Natural killer cell (primary cell): Measurements from ENCODE around the gene DHRS1. TPM values are rescaled to one million over a fixed set of nuclear protein-coding genes. Genes with fewer than 3 reads are reported as not detected.
A peak's percentile ranks its signal among the peaks of the same experiment; 100 is the strongest.

Experiments
- ATAC-seq, 3 donors: fragments of 150-1000 bp in 2 of 3; fragments of 200-7000 bp in 1 of 3; cut with Tn5 transposase; 1 replicate in 1 of 3; 2 replicates in 2 of 3; pipeline ENCODE4 v1.10.0; 2021; ENCODE audit warnings: mild to moderate bottlenecking in 2 of 3, moderate library complexity in 2 of 3
- DNase-seq, 2 donors: peaks; one replicate each; pipeline versions ENCODE4 v3.0.0 to v3.0.0-alpha.2; 2013 to 2021; ENCODE audit warnings: mixed read lengths in 1 of 2
- H3K27ac ChIP-seq: one replicate; pipeline ENCODE4 v1.5.1; 2013; ENCODE audit warnings: mild to moderate bottlenecking, low read length
- H3K27me3 ChIP-seq: one replicate; pipeline ENCODE4 v1.6.1; 2013; ENCODE audit warnings: low read length; ENCODE audit not compliant: control insufficient read depth, insufficient read depth
- H3K36me3 ChIP-seq: one replicate; pipeline ENCODE4 v1.6.1; 2013; ENCODE audit warnings: low read length; ENCODE audit not compliant: control insufficient read depth, insufficient read depth
- H3K4me1 ChIP-seq: one replicate; pipeline ENCODE4 v1.6.1; 2013; ENCODE audit warnings: low read length; ENCODE audit not compliant: control insufficient read depth, insufficient read depth
- H3K4me3 ChIP-seq: one replicate; pipeline ENCODE4 v1.5.1; 2013; ENCODE audit warnings: low read length
- H3K9me3 ChIP-seq: one replicate; pipeline ENCODE4 v1.6.1; 2013; ENCODE audit warnings: low read length; ENCODE audit not compliant: control insufficient read depth, insufficient read depth
- H3K27ac Mint-ChIP-seq, 2 donors: one replicate each; pipeline ENCODE4 v1.8.0; 2022; ENCODE audit warnings: mild to moderate bottlenecking in 2 of 2, mixed read lengths in 2 of 2, moderate library complexity in 1 of 2
- H3K27me3 Mint-ChIP-seq, 2 donors: one replicate each; pipeline ENCODE4 v1.8.0; 2022; ENCODE audit warnings: low read depth in 2 of 2, mixed read lengths in 2 of 2
- H3K36me3 Mint-ChIP-seq: one replicate; pipeline ENCODE4 v1.8.0; 2022; ENCODE audit warnings: mixed read lengths
- H3K4me1 Mint-ChIP-seq, 2 donors: one replicate each; pipeline ENCODE4 v1.8.0; 2022; ENCODE audit warnings: mixed read lengths in 2 of 2
- H3K4me3 Mint-ChIP-seq: one replicate; pipeline ENCODE4 v1.8.0; 2022; ENCODE audit warnings: mild to moderate bottlenecking, moderate library complexity, mixed read lengths
- H3K9me3 Mint-ChIP-seq, 2 donors: one replicate each; pipeline ENCODE4 v1.8.0; 2022; ENCODE audit warnings: mixed read lengths in 2 of 2
- CTCF ChIP-seq: fragments of 200-600 bp; IDR thresholded peaks from one replicate; pipeline ENCODE4 v1.8.0; 2022; ENCODE audit warnings: antibody characterized with exemption
- WGBS: methylation state at CpG from one replicate; pipeline ENCODE4 v1.1.7; 2013; ENCODE audit warnings: missing lambda C conversion rate; ENCODE audit not compliant: insufficient coverage; 5-methylcytosine and 5-hydroxymethylcytosine counted together
- intact Hi-C: fragments of 100-400 bp; cut with micrococcal nuclease; formaldehyde crosslinking; loops from one replicate; pipeline ENCODE4 v1.14.2; 2022
- total RNA-seq, 4 donors: library from RNA; stranded (reverse); fragments of 120-200 nt in 1 of 4; gene quantifications; one replicate each; pipeline versions ENCODE4 v1.2.3 to v1.2.4, GENCODE V29; 2013 to 2022

DHRS1 gene
- 10 to 100 TPM; 39.8 to 59.0 (median 43.3) TPM for total RNA-seq
- 18.5 TPM for total RNA-seq (2013)

- DNase-seq: peak; percentile 95 to 96
- Histone ChIP-seq H3K36me3 (peaks cover 45% of the 10 kb centered on the region), H3K9me3 (no peaks in the 10 kb centered on the region), H3K27me3 (no peaks in the 10 kb centered on the region), H3K4me1 (peaks cover 25% of the 10 kb centered on the region), H3K27ac (peak within 1 kb of the TSS; percentile 61), H3K4me3 (peak within 1 kb of the TSS; percentile 51)
- TF ChIP-seq CTCF: no peak
- peaks cover 5% of the 10 kb centered on the region for H3K36me3 Mint-ChIP-seq
- no peaks in the 10 kb centered on the region for H3K27me3 Mint-ChIP-seq
- WGBS: under 1% methylated on average over 75 of the region's 75 CpGs
- peak; percentile 79 to 89 (median 82) for ATAC-seq
- intact Hi-C loops: loop anchor here (1.0 to 2.0 kb wide), 5 partner anchors 11 to 184 kb away; partner anchors contain the start of genes IPO4, LTB4R2 and RABGGTA
- H3K4me3 Mint-ChIP-seq: peak within 1 kb of the TSS; percentile 91
- peak within 1 kb of the TSS; percentile 91 to 92 for H3K27ac Mint-ChIP-seq
- H3K4me1 Mint-ChIP-seq: peaks cover 42 to 55% of the 10 kb centered on the region in 2 donors
- H3K9me3 Mint-ChIP-seq: no peaks in the 10 kb centered on the region
Measured at GRCh38 chr14:24299255-24300191, at the start of gene DHRS1, which contains the start of gene NOP9. TSS of gene DHRS1 (minus strand) at chr14:24299780. CDS start at chr14:24299106, 674 bp downstream. TSS of gene NOP9 (plus strand) at chr14:24299850. CDS start at chr14:24299955, 105 bp downstream.

- H3K4me3 Mint-ChIP-seq: no peak overlapping the region
- H3K36me3 Mint-ChIP-seq: no peaks in the 10 kb centered on the region
- H3K27ac Mint-ChIP-seq: no peak overlapping the region
- Histone ChIP-seq H3K9me3 (no peaks in the 10 kb centered on the region), H3K36me3 (no peaks in the 10 kb centered on the region), H3K27me3 (peaks cover 5% of the 10 kb centered on the region), H3K4me1 (no peaks in the 10 kb centered on the region), H3K27ac (no peak overlapping the region), H3K4me3 (no peak overlapping the region)
- H3K9me3 Mint-ChIP-seq: no peaks in the 10 kb centered on the region
- H3K4me1 Mint-ChIP-seq: no peaks in the 10 kb centered on the region
- TF ChIP-seq CTCF: no peak
- DNase-seq: no peak
- ATAC-seq: no peak
- 90% methylated on average over 2 of the region's 2 CpGs for WGBS
- H3K27me3 Mint-ChIP-seq: peaks cover 32 to 55% of the 10 kb centered on the region in 2 donors
- intact Hi-C loops: no loop called here
Measured at GRCh38 chr14:24348186-24348585, 48.6 kb upstream of the DHRS1 start.

- ATAC-seq: no peak
- H3K36me3 Mint-ChIP-seq: no peaks in the 10 kb centered on the region
- Histone ChIP-seq H3K4me3 (no peak overlapping the region), H3K36me3 (no peaks in the 10 kb centered on the region), H3K27me3 (peaks cover 5% of the 10 kb centered on the region), H3K27ac (no peak overlapping the region), H3K4me1 (no peaks in the 10 kb centered on the region), H3K9me3 (no peaks in the 10 kb centered on the region)
- H3K9me3 Mint-ChIP-seq: no peaks in the 10 kb centered on the region
- no peak overlapping the region for H3K4me3 Mint-ChIP-seq
- WGBS: 45% methylated on average over 1 of the region's 1 CpG
- no peak for TF ChIP-seq CTCF
- peaks cover 24 to 44% of the 10 kb centered on the region in 2 donors for H3K27me3 Mint-ChIP-seq
- H3K4me1 Mint-ChIP-seq: no peaks in the 10 kb centered on the region
- no peak for DNase-seq
- intact Hi-C loops: no loop called here
- H3K27ac Mint-ChIP-seq: no peak overlapping the region
Measured at GRCh38 chr14:24347134-24347533, 47.6 kb upstream of the DHRS1 start.
